Measurements from ENCODE around the gene NUP62CL.

Gene NUP62CL

DNA sequence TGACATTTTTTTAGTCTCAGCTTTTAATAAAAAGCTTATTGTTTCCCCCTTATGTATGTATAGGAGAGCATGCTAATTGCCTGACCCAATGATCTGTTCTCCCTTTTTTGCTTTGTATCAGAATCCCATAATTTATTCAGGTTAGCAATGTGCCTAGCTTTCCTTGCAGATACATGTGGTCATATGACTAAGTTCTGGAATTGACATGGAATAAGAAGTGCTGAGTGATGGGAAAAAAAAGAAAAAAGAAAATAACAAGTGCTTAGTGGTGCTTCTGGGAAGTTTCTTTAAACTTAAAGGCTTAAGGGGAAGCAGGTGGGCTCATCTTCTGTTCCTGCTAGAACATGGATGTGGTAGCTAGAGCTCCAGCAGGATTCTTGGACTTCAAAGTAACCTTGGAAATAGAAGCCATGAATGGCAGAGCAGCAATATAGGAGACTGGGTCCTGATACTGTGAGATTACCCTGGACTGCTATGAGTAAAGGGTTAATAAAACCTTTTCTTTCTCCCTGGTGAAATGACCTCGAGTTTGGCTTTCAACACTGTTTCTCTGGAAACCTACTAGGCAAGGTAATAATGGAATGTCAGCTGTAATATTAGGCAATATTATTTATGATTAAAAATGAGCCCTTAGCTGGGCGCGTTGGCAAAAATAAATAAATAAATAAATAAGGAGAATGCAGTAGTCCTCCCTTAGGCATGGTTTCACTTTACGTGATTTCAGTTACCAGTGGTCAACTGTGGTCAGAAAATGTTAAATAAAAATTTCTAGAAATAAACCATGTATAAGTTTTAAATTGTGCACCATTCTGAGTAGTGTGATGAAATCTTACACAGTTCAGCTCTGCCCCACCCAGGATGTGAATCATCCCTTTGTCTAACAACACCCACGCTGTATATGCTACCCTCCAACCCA, 70.9 kb downstream of the NUP62CL start:
- no peak for DNase-seq (ENCODE audit: insufficient read length)
- TF ChIP-seq POLR2A (IDR thresholded peaks at IDR 0.05; ENCODE audit: low read depth, low read length) (no peak), TAF1 (IDR thresholded peaks at IDR 0.05; ENCODE audit: borderline replicate concordance, low read depth, low read length) (no peak), POLR2AphosphoS5 (IDR thresholded peaks at IDR 0.05; ENCODE audit: low read depth, low read length) (no peak)
- FAIRE-seq: no peak

DNA sequence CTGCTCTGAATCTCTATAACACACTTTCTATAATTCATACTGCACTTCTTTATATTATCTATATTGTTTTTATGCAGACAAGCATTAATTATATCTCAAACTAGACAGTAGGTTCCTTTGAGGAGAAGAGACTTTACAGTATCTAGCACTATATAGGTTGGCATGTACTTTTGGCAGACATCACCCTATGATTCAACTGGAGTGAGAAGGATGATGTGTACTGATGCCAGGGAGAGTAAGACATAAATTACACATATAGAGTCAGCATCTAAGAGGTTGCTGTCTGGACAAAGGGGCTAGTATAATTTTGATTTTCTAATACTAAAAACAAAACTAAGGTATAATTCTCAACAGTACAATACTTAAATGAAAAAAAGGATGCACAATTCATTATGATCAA, 82.5 kb downstream of the NUP62CL start:
- FAIRE-seq: no peak
- TF ChIP-seq POLR2AphosphoS5 (IDR thresholded peaks at IDR 0.05; ENCODE audit: low read depth, low read length): no peak
- DNase-seq (ENCODE audit: insufficient read length): no peak

- DNase-seq (ENCODE audit: insufficient read length) (no peak), FAIRE-seq (peak; percentile 24)
- TF ChIP-seq POLR2AphosphoS5 (IDR thresholded peaks at IDR 0.05; ENCODE audit: low read depth, low read length) (no peak), TAF1 (IDR thresholded peaks at IDR 0.05; ENCODE audit: borderline replicate concordance, low read depth, low read length) (no peak)
Measured at GRCh38 chrX:107119283-107119682, 87.0 kb downstream of the NUP62CL start.

GRCh38 chrX:107118322-107119147, 87.7 kb downstream of the NUP62CL start, which contains the start of gene RBM41:
Gene RBM41 (minus strand): TSS chrX:107118822. CDS start chrX:107118773, 49 bp downstream.
- TF ChIP-seq POLR2A (IDR thresholded peaks at IDR 0.05; ENCODE audit: low read depth, low read length) (0 out of 2 replicates have a peak, but pooled peaks have one; percentile 19), POLR2AphosphoS5 (IDR thresholded peaks at IDR 0.05; ENCODE audit: low read depth, low read length) (no peak), TAF1 (IDR thresholded peaks at IDR 0.05; ENCODE audit: borderline replicate concordance, low read depth, low read length) (no peak)
- peak; percentile 90 for FAIRE-seq
- peak; percentile 5 for DNase-seq (ENCODE audit: insufficient read length)

GRCh38 chrX:107117993-107118321, 88.3 kb downstream of the NUP62CL start:
- no peak for DNase-seq (ENCODE audit: insufficient read length)

DNA sequence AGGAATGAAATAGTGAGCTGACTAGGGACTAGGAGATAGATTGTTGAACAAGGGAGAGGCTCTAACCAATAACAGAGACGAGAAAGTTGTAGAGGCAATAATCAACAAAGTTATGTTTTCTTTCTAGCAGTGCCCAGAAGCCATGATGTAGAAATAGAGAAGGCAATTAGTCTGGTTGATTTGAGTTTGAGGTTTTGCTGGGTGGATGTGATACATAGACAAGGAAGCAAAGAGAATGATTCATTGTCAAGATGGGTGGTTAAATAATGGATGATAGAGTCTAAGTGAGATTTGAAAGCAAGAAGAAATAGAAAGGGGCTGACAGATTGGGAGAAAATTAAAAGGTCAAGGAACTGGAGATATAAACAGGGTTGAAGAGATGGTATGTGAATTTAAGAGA, 98.8 kb downstream of the NUP62CL start:
- DNase-seq (ENCODE audit: insufficient read length) (no peak), FAIRE-seq (no peak)
- TF ChIP-seq POLR2A (IDR thresholded peaks at IDR 0.05; ENCODE audit: low read depth, low read length) (no peak), TAF1 (IDR thresholded peaks at IDR 0.05; ENCODE audit: borderline replicate concordance, low read depth, low read length) (no peak), POLR2AphosphoS5 (IDR thresholded peaks at IDR 0.05; ENCODE audit: low read depth, low read length) (no peak)

More at GRCh38 chrX:107117993-107118321, 88.3 kb downstream of the NUP62CL start:
- no peak for FAIRE-seq
- no peak for TF ChIP-seq TAF1 (IDR thresholded peaks at IDR 0.05; ENCODE audit: borderline replicate concordance, low read depth, low read length)
- TF ChIP-seq POLR2AphosphoS5 (IDR thresholded peaks at IDR 0.05; ENCODE audit: low read depth, low read length): no peak
- no peak for TF ChIP-seq POLR2A (IDR thresholded peaks at IDR 0.05; ENCODE audit: low read depth, low read length)

DNA sequence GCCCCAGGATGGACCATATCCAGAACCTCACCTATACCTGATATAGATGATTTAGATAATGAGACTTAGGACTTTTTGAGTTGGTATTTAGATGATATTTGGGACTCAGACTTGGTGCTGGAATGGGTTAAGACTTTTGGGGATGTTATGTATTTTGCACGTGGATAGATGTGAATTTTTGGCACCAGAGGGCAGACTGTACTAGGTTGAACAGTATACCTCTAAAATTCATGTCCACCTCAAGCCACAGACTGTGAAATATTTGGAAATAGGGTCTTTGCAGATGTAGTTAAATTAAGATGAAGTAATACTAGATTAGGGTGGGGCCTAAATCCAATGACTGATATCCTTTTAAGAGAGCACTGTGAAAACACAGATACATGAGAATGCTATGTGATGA, 103.3 kb downstream of the NUP62CL start:
- FAIRE-seq (no peak), DNase-seq (ENCODE audit: insufficient read length) (no peak)
- no peak for TF ChIP-seq POLR2A (IDR thresholded peaks at IDR 0.05; ENCODE audit: low read depth, low read length)
- no peak for TF ChIP-seq POLR2AphosphoS5 (IDR thresholded peaks at IDR 0.05; ENCODE audit: low read depth, low read length)
- TF ChIP-seq TAF1 (IDR thresholded peaks at IDR 0.05; ENCODE audit: borderline replicate concordance, low read depth, low read length): no peak

- TF ChIP-seq TAF1 (IDR thresholded peaks at IDR 0.05; ENCODE audit: borderline replicate concordance, low read depth, low read length) (no peak), POLR2AphosphoS5 (IDR thresholded peaks at IDR 0.05; ENCODE audit: low read depth, low read length) (no peak), POLR2A (IDR thresholded peaks at IDR 0.05; ENCODE audit: low read depth, low read length) (no peak)
- FAIRE-seq (no peak), DNase-seq (ENCODE audit: insufficient read length) (no peak)
Measured at GRCh38 chrX:107076158-107076557, 130.1 kb downstream of the NUP62CL start.
